Measurements from ENCODE around the gene GATA2.

Gene GATA2

DNA sequence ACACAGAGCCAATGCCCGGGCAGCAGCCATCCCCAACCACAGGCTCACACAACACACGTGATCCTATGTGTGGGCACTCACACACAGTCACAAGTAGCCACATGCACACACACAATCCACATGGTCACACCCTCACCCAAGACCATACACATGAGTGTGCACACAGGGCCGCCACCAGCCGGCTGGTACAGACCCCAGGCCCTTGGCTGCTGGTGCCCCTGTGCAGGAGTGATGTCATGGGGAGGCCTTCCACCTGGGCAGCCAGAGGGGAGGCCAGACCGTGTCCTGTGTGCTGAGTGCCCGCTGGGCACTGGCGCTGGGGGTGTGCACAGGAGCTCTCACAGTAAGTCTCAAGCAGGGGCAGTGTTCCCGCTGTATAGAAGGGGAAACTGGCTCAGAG lies 63.2 kb downstream of the GATA2 start:
- Histone ChIP-seq H3K27ac (ENCODE audit: insufficient read depth in 1 of 2, low read depth in 1 of 2, low read length in 2 of 2, poor library complexity in 1 of 2, severe bottlenecking in 2 of 2) (no peak overlapping the region), H3K36me3 (ENCODE audit: control insufficient read depth in 4 of 4, insufficient read depth in 4 of 4, low read length in 3 of 4) (no peaks in the 10 kb centered on the region), H3K9me3 (ENCODE audit: control extremely low read depth in 1 of 5, control insufficient read depth in 4 of 5, insufficient read depth in 2 of 5, low read depth in 1 of 5, low read length in 4 of 5) (no peaks in the 10 kb centered on the region), H3K4me1 (ENCODE audit: control extremely low read depth in 1 of 4, control insufficient read depth in 4 of 4, insufficient read depth in 4 of 4, low read length in 3 of 4) (peaks cover 0 to 18% (median 15%) of the 10 kb centered on the region in 4 experiments), H3K4me3 (ENCODE audit: control insufficient read depth in 1 of 7, extremely low read depth in 1 of 7, insufficient read depth in 4 of 7, low read depth in 2 of 7, low read length in 6 of 7) (no peak overlapping the region), H3K27me3 (replicated peaks in 2 of 5; ENCODE audit: control insufficient read depth in 4 of 5, insufficient read depth in 5 of 5, low read length in 4 of 5) (peaks cover 0 to 32% (median 11%) of the 10 kb centered on the region in 5 experiments)
- POLR2A ChIA-PET = no interaction called here
- CTCF ChIA-PET = interaction anchor here (0.9 to 1.5 kb wide), 4 partner anchors 53 to 179 kb away, joined by 3 to 6 read pairs (median 4); no protein-coding TSS in a partner anchor
- DNase-seq = no peak
- WGBS (ENCODE audit: insufficient coverage) = 98% methylated on average over 6 of the region's 8 CpGs
